ENCODE measurements around the gene P2RY2. TPM values are rescaled to one million over a fixed set of nuclear protein-coding genes. Genes with fewer than 3 reads are reported as not detected.

Gene P2RY2
- polyA plus RNA-seq, 2 of the 4 experiments (the other 2 are of a cell fraction), result 3.7 to 6.4 TPM

- ChIA-PET CTCF (interaction anchor here (0.6 to 13.9 kb wide), 8 partner anchors 8 to 469 kb away, joined by 3 to 179 read pairs (median 6); no protein-coding TSS in a partner anchor), POLR2A (no interaction called here)
- TF ChIP-seq BCL3 (IDR thresholded peaks at IDR 0.05) (no peak), CEBPB (IDR thresholded peaks at IDR 0.05) (no peak), SMC3 (IDR thresholded peaks at IDR 0.05) (no peak), HES2 (IDR thresholded peaks at IDR 0.05) (no peak), JUNB (IDR thresholded peaks at IDR 0.05) (no peak), MYC (IDR thresholded peaks at IDR 0.05; ENCODE audit: borderline replicate concordance, low read length) (no peak), EHMT2 (IDR thresholded peaks at IDR 0.05; ENCODE audit: low read depth) (no peak), JUN (IDR thresholded peaks at IDR 0.05) (no peak), PHF8 (IDR thresholded peaks at IDR 0.05; ENCODE audit: borderline replicate concordance, low read depth) (no peak)
- ATAC-seq, result no peak
- no peaks in the 10 kb centered on the region for H3K9me3 ChIP-seq
- H3K27ac ChIP-seq, result peak overlapping the region; percentile 65 to 78; a peak in 5 of 6 replicates
- no peak overlapping the region for H3K4me3 ChIP-seq
- no peak for FAIRE-seq
- peak overlapping the region; percentile 67 for H3K4me2 ChIP-seq
- 81% methylated on average over 3 of the region's 3 CpGs for WGBS (ENCODE audit: missing lambda C conversion rate)
- H3K4me1 ChIP-seq, result peaks cover 63% of the 10 kb centered on the region
- DNase-seq (ENCODE audit: low read depth in 1 of 2, low spot score in 1 of 2), result no peak
Observed at GRCh38 chr11:73194034-73194507, 24.0 kb upstream of the P2RY2 start.

GRCh38 chr11:73194593-73194992 lies 23.5 kb upstream of the P2RY2 start:
- H3K4me1 ChIP-seq, result peaks cover 63% of the 10 kb centered on the region
- peak in 1 of 2 experiments; percentile 32 for DNase-seq (ENCODE audit: low read depth in 1 of 2, low spot score in 1 of 2)
- CTCF ChIA-PET, result interaction anchor here (0.6 to 13.9 kb wide), 7 partner anchors 9 to 469 kb away, joined by 3 to 179 read pairs (median 7); no protein-coding TSS in a partner anchor
- FAIRE-seq, result no peak
- TF ChIP-seq MAX (IDR thresholded peaks at IDR 0.05) (0 out of 2 replicates have a peak, but pooled peaks have one; percentile 4), SREBF2 (IDR thresholded peaks at IDR 0.05) (no peak)
- no peaks in the 10 kb centered on the region for H3K9me3 ChIP-seq
- H3K4me3 ChIP-seq, result no peak overlapping the region
- H3K27ac ChIP-seq, result peak overlapping the region; percentile 65 to 78
- POLR2A ChIA-PET, result no interaction called here
- ATAC-seq, result peak; percentile 44 to 62; a peak in 4 of 6 replicates
- 47% methylated on average over 7 of the region's 8 CpGs for WGBS (ENCODE audit: missing lambda C conversion rate)
- H3K4me2 ChIP-seq, result peak overlapping the region; percentile 67

GRCh38 chr11:73195191-73196007 lies 22.7 kb upstream of the P2RY2 start:
- peak; percentile 77 to 79 for ATAC-seq
- H3K9me3 ChIP-seq, result no peaks in the 10 kb centered on the region

More at GRCh38 chr11:73195191-73196007, 22.7 kb upstream of the P2RY2 start:
- FAIRE-seq, result peak; percentile 74
- TF ChIP-seq REST (IDR thresholded peaks at IDR 0.05), result no peak
- TF ChIP-seq POLR2A (IDR thresholded peaks at IDR 0.05; ENCODE audit: low read length), result no peak
- no peak for TF ChIP-seq KDM5A (IDR thresholded peaks at IDR 0.05)
- TF ChIP-seq RAD21 (conservative IDR thresholded peaks at IDR 0.05 in 1 of 2, IDR thresholded peaks at IDR 0.05 in 1 of 2), result peak in 1 of 2 experiments; percentile 1; a peak in 1 of 5 replicates
- 0 out of 5 replicates have a peak, but pooled peaks of 1 of the 2 experiments have one; percentile 18 for TF ChIP-seq JUN (IDR thresholded peaks at IDR 0.05)
- peak; percentile 15; the same call in 1 of the 2 replicates for TF ChIP-seq MAX (IDR thresholded peaks at IDR 0.05)
- TF ChIP-seq JUNB (IDR thresholded peaks at IDR 0.05), result peak; percentile 28; the same call in 1 of the 2 replicates
- TF ChIP-seq FOSL2 (IDR thresholded peaks at IDR 0.05), result peak; percentile 34; the same call in 1 of the 2 replicates
- peak; percentile 92 for TF ChIP-seq FOSL2 (CRISPR knock-in tag; IDR thresholded peaks at IDR 0.05)
- peaks cover 63% of the 10 kb centered on the region for H3K4me1 ChIP-seq
- H3K4me3 ChIP-seq, result no peak overlapping the region
- peak overlapping the region; percentile 67 to 78 for H3K27ac ChIP-seq
- 33% methylated on average over 3 of the region's 3 CpGs for WGBS (ENCODE audit: missing lambda C conversion rate)
- peak; percentile 64 to 82 for DNase-seq (ENCODE audit: low read depth in 1 of 2, low spot score in 1 of 2)
- ChIA-PET CTCF (interaction anchor here (1.8 to 13.9 kb wide), 5 partner anchors 10 to 364 kb away, joined by 6 to 179 read pairs (median 18); no protein-coding TSS in a partner anchor), POLR2A (no interaction called here)
- peak overlapping the region; percentile 67 for H3K4me2 ChIP-seq

Data from A549 (cell line).